Measurements from ENCODE around the gene S100A14.
A peak's percentile ranks its signal among the peaks of the same experiment; 100 is the strongest.
"Not testable (repeated sequence)": the region's sequence is repeated elsewhere in the genome, so short reads cannot be mapped to it uniquely, and the experiment has no call there.

The S100A14 gene
- total RNA-seq: 0 to 0.04 reads per million in 2 donors

- no peak for DNase-seq
These were observed at the start of gene S100A14 for GRCh38 chr1:153616144-153616916. Gene S100A14, minus strand, starts transcription at chr1:153616325. Its CDS starts 467 bp downstream, at chr1:153615858.

GRCh38 chr1:153663211-153663610, 47.1 kb upstream of the S100A14 start:
- DNase-seq: no peak

- no peak for DNase-seq
These were observed 46.1 kb upstream of the S100A14 start for GRCh38 chr1:153662269-153662668.

GRCh38 chr1:153661111-153661708, 45.1 kb upstream of the S100A14 start:
- no peak for DNase-seq

GRCh38 chr1:153659656-153660055, 43.5 kb upstream of the S100A14 start:
- no peak for DNase-seq

GRCh38 chr1:153659175-153659534, 43.0 kb upstream of the S100A14 start:
- no peak for DNase-seq

- peak; percentile 73 for DNase-seq
These were observed 42.5 kb upstream of the S100A14 start, which contains the start of gene SNAPIN for GRCh38 chr1:153658400-153659174. Gene SNAPIN, plus strand, starts transcription at chr1:153658703. Its CDS starts 41 bp downstream, at chr1:153658744.

- DNase-seq: no peak
These were observed 39.2 kb upstream of the S100A14 start for GRCh38 chr1:153655333-153655732.

- DNase-seq: no peak
These were observed 36.8 kb upstream of the S100A14 start for GRCh38 chr1:153652805-153653500.

GRCh38 chr1:153651771-153652170, 35.6 kb upstream of the S100A14 start:
- DNase-seq: no peak

GRCh38 chr1:153649863-153650235, 33.7 kb upstream of the S100A14 start:
- DNase-seq: no peak

GRCh38 chr1:153649137-153649862, 33.2 kb upstream of the S100A14 start:
- no peak for DNase-seq

- DNase-seq: no peak
These were observed 32.0 kb upstream of the S100A14 start for GRCh38 chr1:153648000-153648643.

GRCh38 chr1:153647346-153647714, 31.2 kb upstream of the S100A14 start:
- no peak for DNase-seq

- DNase-seq: no peak
These were observed 30.7 kb upstream of the S100A14 start for GRCh38 chr1:153646672-153647345.

GRCh38 chr1:153643816-153644215, 27.7 kb upstream of the S100A14 start:
- DNase-seq: no peak

GRCh38 chr1:153643100-153643499, 27.0 kb upstream of the S100A14 start:
- no peak for DNase-seq

GRCh38 chr1:153642161-153642560, 26.0 kb upstream of the S100A14 start:
- no peak for DNase-seq

GRCh38 chr1:153640861-153641260, 24.7 kb upstream of the S100A14 start:
- DNase-seq: no peak

GRCh38 chr1:153640213-153640612, 24.1 kb upstream of the S100A14 start:
- DNase-seq: not testable (repeated sequence)

- no peak for DNase-seq
These were observed 23.2 kb upstream of the S100A14 start for GRCh38 chr1:153639280-153639679.

Data from activated gamma-delta T cell (primary cell).